Mucosa of descending colon (tissue), 3 donors: ENCODE results near the gene SEPTIN8. TPM values are rescaled to one million over a fixed set of nuclear protein-coding genes. Genes with fewer than 3 reads are reported as not detected.

ENCODE experiments used
- ATAC-seq: fragments of 200-7000 bp; cut with Tn5 transposase; one replicate; pipeline ENCODE4 v1.9.1; 2020; ENCODE audit warnings: mild to moderate bottlenecking, moderate library complexity
- DNase-seq, 3 donors: peaks; one replicate each; pipeline ENCODE4 v3.0.0-alpha.2; 2020
- H3K36me3 ChIP-seq: fragments of 200-600 bp; one replicate; pipeline ENCODE4 v1.8.0; 2021; ENCODE audit warnings: low read depth, mild to moderate bottlenecking
- H3K4me1 ChIP-seq: fragments of 200-600 bp; one replicate; pipeline ENCODE4 v1.8.0; 2021; ENCODE audit warnings: low read depth, mild to moderate bottlenecking
- H3K4me3 ChIP-seq: fragments of 200-600 bp; one replicate; pipeline ENCODE4 v1.8.0; 2021; ENCODE audit warnings: mild to moderate bottlenecking
- H3K9me3 ChIP-seq: fragments of 200-600 bp; one replicate; pipeline ENCODE4 v1.8.0; 2021; ENCODE audit warnings: mild to moderate bottlenecking
- CTCF ChIP-seq: fragments of 200-600 bp; IDR thresholded peaks from one replicate; pipeline ENCODE4 v1.8.0; 2022; ENCODE audit warnings: antibody characterized with exemption, mild to moderate bottlenecking
- intact Hi-C, 2 donors: fragments of 100-400 bp; cut with DNase I in 1 of 2; cut with micrococcal nuclease in 1 of 2; formaldehyde crosslinking; loops; one replicate each; pipeline versions ENCODE4 v1.11.0 to v1.11.1; 2022; cut with DNase I, micrococcal nuclease
- total RNA-seq, 3 donors: library from RNA; stranded (reverse); fragmentation: NEBNext Ultra II Directional in 2 of 3; extraction: Animal tissue kit (Norgen Biotek cat#: 25700) in 2 of 3; gene quantifications; one replicate each; pipeline versions ENCODE4 v1.2.1 to v1.2.4, GENCODE V29; 2021 to 2023
- donor health status: DM: no; HTN: no; CAD: no; lungs with moderate emphysema.
- donor health status: DM: no; HTN: no; CAD: no.
- donor health status: DM: no; HTN: yes; CAD: no.

SEPTIN8 gene
- total RNA-seq, 3 donors from 2014 or later, result 49.9 to 64.7 (median 61.1) TPM

DNA sequence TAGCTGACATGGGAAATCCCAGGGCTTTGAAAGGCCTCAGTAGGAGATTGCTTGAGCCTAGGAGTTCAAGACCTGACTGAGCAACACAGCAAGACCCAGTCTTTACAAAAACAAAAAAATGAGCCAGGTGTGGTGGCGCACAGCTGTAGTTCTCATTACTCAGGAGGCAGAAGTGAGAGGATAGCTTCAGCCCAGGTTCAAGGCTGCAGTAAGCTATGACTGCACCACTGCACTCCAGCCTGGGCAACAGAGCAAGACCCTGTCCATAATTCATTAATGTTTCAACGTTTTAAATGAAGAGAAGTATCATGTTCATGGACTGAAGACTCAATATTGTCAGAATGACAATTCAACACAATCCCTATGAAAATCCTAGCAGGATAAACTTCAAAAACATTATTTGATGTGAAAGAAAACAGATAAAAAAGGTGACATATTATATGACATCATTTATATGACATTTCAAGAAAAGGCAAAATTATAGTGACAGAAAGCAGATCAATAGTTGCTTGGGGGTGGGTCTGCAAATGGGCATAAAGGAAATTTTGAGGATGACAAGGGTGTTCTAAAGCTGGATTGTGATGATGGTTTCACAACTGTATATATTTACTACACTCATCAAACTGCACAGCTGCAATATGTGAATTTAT, 43.4 kb downstream of the SEPTIN8 start:
- no peaks in the 10 kb centered on the region for H3K9me3 ChIP-seq
- ATAC-seq (no peak), DNase-seq (no peak)
- no peak for TF ChIP-seq CTCF
- peaks cover 10% of the 10 kb centered on the region for H3K4me1 ChIP-seq
- intact Hi-C loops, result no loop called here
- peaks cover 3% of the 10 kb centered on the region for H3K36me3 ChIP-seq
- H3K4me3 ChIP-seq, result no peak overlapping the region

- Histone ChIP-seq H3K4me1 (no peaks in the 10 kb centered on the region), H3K4me3 (no peak overlapping the region), H3K36me3 (no peaks in the 10 kb centered on the region), H3K9me3 (no peaks in the 10 kb centered on the region)
- intact Hi-C loops, result no loop called here
- DNase-seq (no peak), ATAC-seq (no peak)
- TF ChIP-seq CTCF, result no peak
Observed at GRCh38 chr5:132729896-132730295, 47.1 kb downstream of the SEPTIN8 start.

DNA sequence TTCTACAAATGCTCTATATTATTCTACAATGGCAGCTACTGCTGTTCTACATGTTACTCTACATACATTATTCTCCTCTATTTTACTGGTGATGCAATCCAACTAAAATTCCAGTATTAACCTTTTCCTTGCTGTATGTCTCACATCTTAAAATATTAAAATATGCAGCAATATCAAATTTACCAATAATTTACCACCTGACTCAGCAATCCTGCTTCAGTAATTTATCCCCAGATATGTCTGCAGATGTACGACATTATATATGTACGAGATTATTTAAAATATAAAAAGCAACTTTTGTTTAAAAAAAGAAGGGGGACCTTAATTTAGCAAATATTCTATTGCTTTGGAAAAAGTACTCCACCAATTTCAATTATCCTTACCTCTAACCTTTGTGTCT, 51.3 kb downstream of the SEPTIN8 start:
- intact Hi-C loops, result no loop called here
- Histone ChIP-seq H3K36me3 (no peaks in the 10 kb centered on the region), H3K9me3 (no peaks in the 10 kb centered on the region), H3K4me3 (no peak overlapping the region), H3K4me1 (no peaks in the 10 kb centered on the region)
- ATAC-seq (no peak), DNase-seq (no peak)
- no peak for TF ChIP-seq CTCF

DNA sequence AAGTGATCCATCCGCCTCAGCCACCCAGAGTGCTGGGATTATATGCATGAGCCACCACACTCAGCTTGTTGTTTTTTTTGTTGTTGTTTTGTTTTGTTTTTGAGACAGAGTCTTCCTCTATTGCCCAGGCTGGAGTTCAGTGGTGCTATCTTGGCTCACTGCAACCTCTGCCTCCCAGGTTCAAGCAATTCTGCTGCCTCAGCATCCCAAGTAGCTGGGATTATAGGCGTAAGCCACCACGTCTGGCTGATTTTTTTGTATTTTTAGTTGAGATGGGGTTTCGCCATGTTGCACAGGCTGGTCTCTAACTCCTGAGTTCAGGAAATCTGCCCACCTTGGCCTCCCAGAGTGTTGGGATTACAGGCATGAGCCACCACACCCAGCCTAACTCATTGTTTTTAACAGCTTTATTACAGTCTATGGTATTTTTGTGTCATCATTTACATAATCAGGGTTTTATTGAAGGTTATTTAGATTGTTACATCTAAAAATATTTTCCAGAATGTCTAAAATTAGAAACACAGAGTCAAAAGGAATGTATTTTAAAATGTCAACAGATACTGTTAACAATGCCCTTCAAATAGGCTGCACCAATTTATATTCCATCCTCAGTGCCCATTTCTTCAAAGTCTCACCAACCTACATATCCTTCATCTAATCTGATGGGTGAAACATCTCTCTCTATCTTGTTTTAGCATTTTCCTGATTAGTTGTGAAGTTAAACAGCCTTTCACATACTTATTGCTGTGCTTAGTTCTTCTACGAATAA, 58.3 kb downstream of the SEPTIN8 start:
- H3K9me3 ChIP-seq, result no peaks in the 10 kb centered on the region
- no peak for DNase-seq
- no peak for ATAC-seq
- no peak for TF ChIP-seq CTCF
- H3K4me3 ChIP-seq, result no peak overlapping the region
- no peaks in the 10 kb centered on the region for H3K36me3 ChIP-seq
- intact Hi-C loops, result no loop called here
- no peaks in the 10 kb centered on the region for H3K4me1 ChIP-seq

DNA sequence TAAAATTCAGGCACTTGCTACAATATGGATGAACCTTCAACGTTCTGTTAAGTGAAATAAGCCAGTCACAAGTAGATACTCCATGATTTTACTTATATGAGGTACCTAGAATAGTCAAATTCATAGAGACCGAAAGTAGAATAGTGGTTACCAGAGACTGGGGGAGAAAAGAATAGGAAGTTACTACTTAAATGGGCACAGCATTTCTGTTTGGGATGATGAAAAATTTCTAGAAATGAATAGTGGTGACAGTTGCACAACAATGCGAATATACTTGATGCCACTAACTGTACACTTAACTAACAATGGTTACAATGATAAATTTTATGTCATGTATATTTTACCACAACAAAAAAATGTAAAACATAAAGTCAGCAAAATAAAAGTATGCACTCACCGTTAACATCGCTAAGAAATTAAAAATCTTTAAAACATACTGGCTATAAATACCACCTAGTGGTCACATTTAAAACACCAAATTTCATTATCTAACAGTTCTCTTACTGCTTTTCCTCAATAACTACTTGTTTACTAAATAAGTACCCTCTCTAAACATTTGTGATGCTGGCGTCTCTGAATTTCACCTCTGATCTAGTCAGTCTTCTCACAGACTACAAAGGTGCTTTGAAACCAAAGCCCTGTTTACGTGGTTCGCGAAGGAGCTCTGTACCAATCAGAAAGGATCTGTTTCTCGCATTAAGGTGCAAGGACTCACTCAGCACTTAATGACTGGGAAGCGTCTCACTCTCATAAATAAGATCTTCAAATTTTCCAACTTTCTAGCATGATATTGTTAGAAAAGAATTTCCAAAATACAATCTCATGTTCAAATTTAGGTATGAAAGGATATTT, 62.4 kb downstream of the SEPTIN8 start:
- H3K4me3 ChIP-seq, result no peak overlapping the region
- H3K36me3 ChIP-seq, result no peaks in the 10 kb centered on the region
- no peak for DNase-seq
- no peak for TF ChIP-seq CTCF
- no peak for ATAC-seq
- intact Hi-C loops, result no loop called here
- H3K4me1 ChIP-seq, result no peaks in the 10 kb centered on the region
- no peaks in the 10 kb centered on the region for H3K9me3 ChIP-seq
